Measurements from ENCODE around the gene DYNLL1. TPM values are rescaled to one million over a fixed set of nuclear protein-coding genes. Genes with fewer than 3 reads are reported as not detected.

The DYNLL1 gene
- total RNA-seq, 1 experiment from 2014 or later, result 618 TPM

- Histone ChIP-seq H3K4me2 (ENCODE audit: insufficient read depth, insufficient read length, low read length) (no peak overlapping the region), H4K8ac (replicated peaks; ENCODE audit: insufficient read length, low read depth, low read length) (no peak overlapping the region), H3K18ac (ENCODE audit: insufficient read length, low read depth, low read length) (no peak overlapping the region), H4K91ac (ENCODE audit: insufficient read length, low read depth, low read length) (no peak overlapping the region), H3K9ac (ENCODE audit: extremely low read depth, insufficient read length, low read length) (no peak overlapping the region), H4K20me1 (ENCODE audit: control insufficient read depth, insufficient read depth, insufficient read length) (no peaks in the 10 kb centered on the region), H3K4me1 (ENCODE audit: insufficient read depth, low read length) (no peaks in the 10 kb centered on the region; the same call in 1 of the 2 replicates), H4K5ac (ENCODE audit: insufficient read length, low read depth, low read length) (no peak overlapping the region), H3K27ac (ENCODE audit: insufficient read length, low read depth, low read length) (no peak overlapping the region), H3K27me3 (ENCODE audit: insufficient read depth, low read length) (no peaks in the 10 kb centered on the region), H2BK20ac (ENCODE audit: low read depth, low read length, poor library complexity, severe bottlenecking) (no peak overlapping the region), H3K23ac (ENCODE audit: insufficient read length, low read depth, low read length) (no peak overlapping the region), H3K79me2 (ENCODE audit: insufficient read depth, low read length) (no peaks in the 10 kb centered on the region), H3K9me3 (ENCODE audit: control insufficient read depth, low read depth, low read length) (no peaks in the 10 kb centered on the region), H2BK15ac (ENCODE audit: low read depth, low read length) (no peak overlapping the region), H3K14ac (ENCODE audit: insufficient read depth, low read length) (no peak overlapping the region), H2AK5ac (ENCODE audit: insufficient read length, low read length) (no peak overlapping the region), H2AFZ (ENCODE audit: low read length) (no peak overlapping the region), H2BK5ac (ENCODE audit: insufficient read length, low read length) (no peak overlapping the region), H2BK120ac (ENCODE audit: low read depth, low read length, poor library complexity, severe bottlenecking) (no peak overlapping the region), H2BK12ac (ENCODE audit: insufficient read length, low read depth, low read length) (no peak overlapping the region), H3K56ac (ENCODE audit: insufficient read length, low read depth, low read length) (no peak overlapping the region), H3K23me2 (ENCODE audit: insufficient read length, low read depth, low read length, poor library complexity, severe bottlenecking) (no peaks in the 10 kb centered on the region), H3T11ph (ENCODE audit: low read length) (no peak overlapping the region), H3K79me1 (ENCODE audit: insufficient read depth, low read depth, low read length, poor library complexity, severe bottlenecking) (no peaks in the 10 kb centered on the region), H3K4ac (ENCODE audit: low read depth, low read length) (no peak overlapping the region)
- WGBS (ENCODE audit: extremely low coverage, insufficient read length, low lambda C conversion rate), result no CpG with 5 or more reads among the region's 6 CpGs
- no peaks in the 10 kb centered on the region for H3K9me3 Mint-ChIP-seq
- H3K27ac Mint-ChIP-seq, result peak overlapping the region in 2 of 3 experiments; percentile 50 to 83; a peak in 4 of 7 replicates
- DNase-seq, result no peak
- no peaks in the 10 kb centered on the region for H3K27me3 Mint-ChIP-seq (ENCODE audit: low read depth)
- no peak for TF ChIP-seq CTCF (conservative IDR thresholded peaks at IDR 0.05)
- no peaks in the 10 kb centered on the region for H3K36me3 Mint-ChIP-seq (ENCODE audit: insufficient read depth in 1 of 3, low read depth in 3 of 3)
- H3K4me1 Mint-ChIP-seq, result peaks cover 15% of the 10 kb centered on the region in 2 experiments
- H3K4me3 Mint-ChIP-seq, result no peak overlapping the region
Measured at GRCh38 chr12:120473807-120474615, 21.9 kb upstream of the DYNLL1 start.
